Prostate gland (tissue), 2 donors: ENCODE measurements around the gene NARS2. TPM values are rescaled to one million over a fixed set of nuclear protein-coding genes. Genes with fewer than 3 reads are reported as not detected.

ENCODE experiments used
- DNase-seq: peaks from one replicate; pipeline ENCODE4 v3.0.0-alpha.2; 2019; ENCODE audit warnings: low spot score
- H3K27ac ChIP-seq, 2 donors: fragments of 200-600 bp; sonication (generic); 2 replicates each; pipeline ENCODE4 v1.5.1; 2017 to 2019
- H3K27me3 ChIP-seq: fragments of 200-600 bp; sonication (generic); replicated peaks from 2 replicates; pipeline ENCODE4 v1.5.1; 2019; ENCODE audit not compliant: insufficient read depth
- H3K36me3 ChIP-seq, 2 donors: fragments of 200-600 bp; sonication (generic); 1 replicate in 1 of 2; 2 replicates in 1 of 2; pipeline versions ENCODE4 v1.5.1 to v1.8.1; 2017 to 2019
- H3K4me1 ChIP-seq: fragments of 200-600 bp; sonication (generic); replicated peaks from 2 replicates; pipeline ENCODE4 v1.5.1; 2019
- H3K4me3 ChIP-seq, 2 donors: fragments of 200-600 bp; sonication (generic); 2 replicates each; pipeline ENCODE4 v1.5.1; 2017 to 2019
- H3K9me3 ChIP-seq: fragments of 200-600 bp; sonication (generic); 2 replicates; pipeline ENCODE4 v1.5.1; 2017
- POLR2A ChIP-seq: fragments of 450-650 bp; IDR thresholded peaks from one replicate; pipeline ENCODE4 v1.6.1; 2016; ENCODE audit warnings: antibody characterized with exemption, mild to moderate bottlenecking
- POLR2AphosphoS5 ChIP-seq: sonication (generic); formaldehyde crosslinking; IDR thresholded peaks from one replicate; pipeline ENCODE4 v1.6.1; 2017; ENCODE audit warnings: antibody characterized with exemption
- WGBS: methylation state at CpG from one replicate; pipeline ENCODE4 v1.1.5; 2018; 5-methylcytosine and 5-hydroxymethylcytosine counted together
- intact Hi-C: fragments of 100-400 bp; cut with DNase I; formaldehyde crosslinking; loops from one replicate; pipeline ENCODE4 v1.14.2; 2022
- total RNA-seq, 2 donors: library from RNA; depleted of rRNA; stranded (reverse); fragments of >200 nt; gene quantifications; one replicate each; pipeline ENCODE4 v1.1.0, GENCODE V29; 2016
- TF ChIP-seq, protein P1 (sequence below), 4 experiments: fragments of 200-600 bp in 2 of 4; fragments of 450-650 bp in 2 of 4; sonication (generic) in 2 of 4; IDR thresholded peaks; 1 replicate in 3 of 4; 2 replicates in 1 of 4; pipeline ENCODE4 v1.5.1; 2016 to 2019; ENCODE audit warnings: antibody characterized with exemption in 4 of 4, mild to moderate bottlenecking in 2 of 4, moderate library complexity in 2 of 4

The NARS2 gene
- total RNA-seq, 2 donors from 2014 or later: 21.8 to 25.2 TPM

DNA sequence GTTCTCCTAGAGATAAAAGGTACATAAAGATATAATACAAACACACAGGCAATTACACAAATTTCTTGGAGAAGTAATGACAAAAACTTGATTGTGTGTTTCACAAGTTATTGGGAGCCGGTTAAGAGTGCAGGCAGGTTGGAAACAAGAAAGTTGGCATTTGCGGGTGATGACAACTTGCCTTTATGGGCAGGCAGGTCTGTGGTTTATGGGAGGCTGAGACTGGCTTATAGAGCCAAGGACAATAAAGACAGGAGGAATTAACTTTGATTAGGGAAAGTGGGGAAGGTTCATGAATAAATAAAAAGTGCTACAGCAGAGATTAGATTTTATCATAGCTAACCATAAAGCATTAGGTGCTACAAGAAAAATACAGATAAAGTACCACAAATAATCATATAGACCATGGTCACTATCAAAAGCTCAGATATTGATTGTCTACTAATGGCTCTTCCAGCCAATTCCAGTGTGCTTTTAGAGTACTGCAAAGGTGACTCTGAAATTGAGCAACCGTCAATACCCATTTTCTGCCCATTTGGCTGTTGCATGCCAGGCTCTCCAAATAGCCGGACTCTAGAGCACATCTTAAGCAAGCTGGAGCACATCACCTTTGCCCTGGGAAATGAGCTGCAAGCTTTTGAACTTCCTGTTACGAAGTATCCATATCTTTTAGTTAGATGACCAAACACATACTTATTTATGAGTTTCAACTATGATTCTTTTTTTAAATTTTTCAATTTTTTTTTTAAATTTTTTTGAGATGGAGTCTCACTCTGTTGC is 123.1 kb downstream of the NARS2 start:
- intact Hi-C loops: no loop called here
- no peak overlapping the region for H3K27ac ChIP-seq
- TF ChIP-seq, protein P1, sequence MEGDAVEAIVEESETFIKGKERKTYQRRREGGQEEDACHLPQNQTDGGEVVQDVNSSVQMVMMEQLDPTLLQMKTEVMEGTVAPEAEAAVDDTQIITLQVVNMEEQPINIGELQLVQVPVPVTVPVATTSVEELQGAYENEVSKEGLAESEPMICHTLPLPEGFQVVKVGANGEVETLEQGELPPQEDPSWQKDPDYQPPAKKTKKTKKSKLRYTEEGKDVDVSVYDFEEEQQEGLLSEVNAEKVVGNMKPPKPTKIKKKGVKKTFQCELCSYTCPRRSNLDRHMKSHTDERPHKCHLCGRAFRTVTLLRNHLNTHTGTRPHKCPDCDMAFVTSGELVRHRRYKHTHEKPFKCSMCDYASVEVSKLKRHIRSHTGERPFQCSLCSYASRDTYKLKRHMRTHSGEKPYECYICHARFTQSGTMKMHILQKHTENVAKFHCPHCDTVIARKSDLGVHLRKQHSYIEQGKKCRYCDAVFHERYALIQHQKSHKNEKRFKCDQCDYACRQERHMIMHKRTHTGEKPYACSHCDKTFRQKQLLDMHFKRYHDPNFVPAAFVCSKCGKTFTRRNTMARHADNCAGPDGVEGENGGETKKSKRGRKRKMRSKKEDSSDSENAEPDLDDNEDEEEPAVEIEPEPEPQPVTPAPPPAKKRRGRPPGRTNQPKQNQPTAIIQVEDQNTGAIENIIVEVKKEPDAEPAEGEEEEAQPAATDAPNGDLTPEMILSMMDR (IDR thresholded peaks at IDR 0.05): no peak
- TF ChIP-seq POLR2AphosphoS5 (no peak), POLR2A (no peak)
- DNase-seq: no peak
- 74% methylated on average over 5 of the region's 5 CpGs for WGBS
- no peaks in the 10 kb centered on the region for H3K27me3 ChIP-seq
- H3K4me3 ChIP-seq: no peak overlapping the region
- H3K4me1 ChIP-seq: no peaks in the 10 kb centered on the region
- H3K9me3 ChIP-seq: no peaks in the 10 kb centered on the region
- H3K36me3 ChIP-seq: no peaks in the 10 kb centered on the region

DNA sequence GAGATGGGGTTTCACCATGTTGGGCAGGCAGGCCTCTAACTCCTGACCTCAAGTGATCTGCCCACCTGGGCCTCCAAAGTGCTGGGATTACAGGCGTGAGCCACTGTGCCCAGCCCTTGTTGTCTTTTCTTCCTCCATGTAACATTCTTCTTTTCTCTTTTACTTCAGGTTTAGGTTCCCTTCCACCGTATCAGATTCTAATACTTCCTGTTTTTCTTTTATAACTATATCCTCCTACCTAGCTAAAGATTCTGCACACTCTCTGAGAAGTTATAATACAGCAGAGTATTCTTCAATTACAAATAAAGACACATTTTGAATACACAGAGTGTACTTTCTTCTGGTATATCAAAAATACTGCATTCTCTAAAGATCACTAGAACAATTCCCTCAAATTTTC is 123.8 kb downstream of the NARS2 start:
- no peak for DNase-seq
- Histone ChIP-seq H3K27ac (no peak overlapping the region), H3K9me3 (no peaks in the 10 kb centered on the region), H3K4me1 (no peaks in the 10 kb centered on the region), H3K27me3 (no peaks in the 10 kb centered on the region), H3K36me3 (no peaks in the 10 kb centered on the region), H3K4me3 (no peak overlapping the region)
- intact Hi-C loops: no loop called here
- TF ChIP-seq, protein P1 (IDR thresholded peaks at IDR 0.05): no peak
- WGBS: 67% methylated on average over 2 of the region's 2 CpGs

- Histone ChIP-seq H3K36me3 (no peaks in the 10 kb centered on the region), H3K9me3 (no peaks in the 10 kb centered on the region), H3K4me3 (no peak overlapping the region), H3K4me1 (no peaks in the 10 kb centered on the region), H3K27me3 (no peaks in the 10 kb centered on the region), H3K27ac (no peak overlapping the region)
- TF ChIP-seq POLR2A (no peak), POLR2AphosphoS5 (no peak)
- TF ChIP-seq, protein P1 (IDR thresholded peaks at IDR 0.05): no peak
- no peak for DNase-seq
- 97% methylated on average over 4 of the region's 4 CpGs for WGBS
- intact Hi-C loops: no loop called here
Observed at GRCh38 chr11:78449866-78450265, 124.8 kb downstream of the NARS2 start.

DNA sequence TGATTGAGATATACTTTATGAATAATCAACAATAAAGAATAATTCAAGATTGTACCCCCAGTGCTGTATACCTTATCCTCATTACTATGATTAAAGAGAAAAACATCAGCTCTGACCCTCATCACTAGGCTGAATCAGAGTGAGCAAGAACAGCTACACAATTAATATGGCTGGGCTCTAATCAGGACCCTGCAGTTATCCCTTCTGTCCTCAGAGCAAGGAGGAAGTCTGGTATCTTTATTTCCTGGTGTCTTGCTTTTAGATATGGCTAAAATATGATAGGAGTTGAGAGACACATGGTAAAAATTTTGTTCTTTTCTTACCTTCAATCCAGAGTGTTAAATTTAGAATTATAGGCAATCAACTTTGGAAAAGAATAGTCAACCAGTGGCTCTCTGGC is 128.5 kb downstream of the NARS2 start:
- no peaks in the 10 kb centered on the region for H3K27me3 ChIP-seq
- no peaks in the 10 kb centered on the region for H3K9me3 ChIP-seq
- H3K4me1 ChIP-seq: no peaks in the 10 kb centered on the region
- no peak overlapping the region for H3K4me3 ChIP-seq
- no peak for DNase-seq
- TF ChIP-seq POLR2AphosphoS5: no peak
- H3K27ac ChIP-seq: no peak overlapping the region
- intact Hi-C loops: no loop called here
- no peaks in the 10 kb centered on the region for H3K36me3 ChIP-seq

DNA sequence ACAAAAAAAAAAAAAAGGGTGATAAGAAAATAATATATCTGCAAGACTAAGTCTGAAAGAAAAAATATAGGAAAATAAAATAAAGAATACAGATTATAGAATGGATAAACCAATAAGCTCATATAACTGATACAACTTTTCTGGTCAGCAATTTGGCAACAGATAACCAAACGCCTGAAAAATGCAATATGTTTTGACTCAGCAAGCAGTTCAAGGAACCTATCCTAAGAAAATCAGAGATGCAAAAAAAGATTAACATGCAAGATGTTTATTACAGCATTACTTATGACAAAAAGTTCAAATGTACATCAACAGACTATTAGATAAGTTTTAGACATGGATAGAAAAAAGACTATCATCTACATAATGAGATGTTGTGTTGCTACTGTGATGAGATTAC is 129.9 kb downstream of the NARS2 start:
- 76% methylated on average over 1 of the region's 1 CpG for WGBS
- H3K4me1 ChIP-seq: no peaks in the 10 kb centered on the region
- H3K9me3 ChIP-seq: no peaks in the 10 kb centered on the region
- no peaks in the 10 kb centered on the region for H3K36me3 ChIP-seq
- no peaks in the 10 kb centered on the region for H3K27me3 ChIP-seq
- intact Hi-C loops: no loop called here
- no peak overlapping the region for H3K4me3 ChIP-seq
- TF ChIP-seq POLR2AphosphoS5 (no peak), POLR2A (no peak)
- TF ChIP-seq, protein P1 (IDR thresholded peaks at IDR 0.05): no peak
- H3K27ac ChIP-seq: no peak overlapping the region
- DNase-seq: no peak
